HG02870 (cell line): Measurements from ENCODE around the gene SCAI.
A peak's percentile ranks its signal among the peaks of the same experiment; 100 is the strongest.
"Not testable (repeated sequence)": the region's sequence is repeated elsewhere in the genome, so short reads cannot be mapped to it uniquely, and the experiment has no call there.

Experiments used
- ATAC-seq: cut with Tn5 transposase; IDR thresholded peaks from one replicate; pipeline ENCODE4 v1.9.1; 2021; ENCODE audit warnings: mild to moderate bottlenecking, moderate library complexity; ENCODE audit not compliant: unreplicated experiment

Gene SCAI

GRCh38 chr9:124950050-124950718, 193.1 kb downstream of the SCAI start:
- no peak for ATAC-seq

GRCh38 chr9:124949387-124949786, 193.9 kb downstream of the SCAI start:
- no peak for ATAC-seq

GRCh38 chr9:124947727-124948391, 195.5 kb downstream of the SCAI start:
- no peak for ATAC-seq

- no peak for ATAC-seq
These were observed 197.2 kb downstream of the SCAI start for GRCh38 chr9:124946167-124946566.

GRCh38 chr9:124941679-124942561, 201.4 kb downstream of the SCAI start:
- ATAC-seq = peak; percentile 10

- ATAC-seq = peak; percentile 81
These were observed 202.2 kb downstream of the SCAI start, which contains the start of gene GOLGA1 for GRCh38 chr9:124940894-124941678. TSS of gene GOLGA1 (minus strand) at chr9:124941083. CDS start at chr9:124938711, 2,372 bp downstream.

- peak; percentile 23 for ATAC-seq
These were observed 202.8 kb downstream of the SCAI start for GRCh38 chr9:124940521-124940893.

GRCh38 chr9:124939944-124940343, 203.4 kb downstream of the SCAI start:
- ATAC-seq = no peak

GRCh38 chr9:124934290-124934689, 209.0 kb downstream of the SCAI start:
- no peak for ATAC-seq

- ATAC-seq = no peak
These were observed 211.0 kb downstream of the SCAI start for GRCh38 chr9:124932333-124932732.

- no peak for ATAC-seq
These were observed 213.9 kb downstream of the SCAI start for GRCh38 chr9:124929464-124929863.

GRCh38 chr9:124928116-124928515, 215.2 kb downstream of the SCAI start:
- no peak for ATAC-seq

GRCh38 chr9:124920394-124920793, 222.9 kb downstream of the SCAI start:
- ATAC-seq = not testable (repeated sequence)

- no peak for ATAC-seq
These were observed 228.4 kb downstream of the SCAI start for GRCh38 chr9:124914753-124915405.

GRCh38 chr9:124913378-124913777, 229.9 kb downstream of the SCAI start:
- no peak for ATAC-seq

- no peak for ATAC-seq
These were observed 231.6 kb downstream of the SCAI start for GRCh38 chr9:124911766-124912165.

- no peak for ATAC-seq
These were observed 235.2 kb downstream of the SCAI start for GRCh38 chr9:124908098-124908497.

- ATAC-seq = no peak
These were observed 236.4 kb downstream of the SCAI start for GRCh38 chr9:124906966-124907365.

GRCh38 chr9:124899845-124900244, 243.5 kb downstream of the SCAI start:
- no peak for ATAC-seq
